ENCODE measurements around the gene GINS2.

Gene GINS2

DNA sequence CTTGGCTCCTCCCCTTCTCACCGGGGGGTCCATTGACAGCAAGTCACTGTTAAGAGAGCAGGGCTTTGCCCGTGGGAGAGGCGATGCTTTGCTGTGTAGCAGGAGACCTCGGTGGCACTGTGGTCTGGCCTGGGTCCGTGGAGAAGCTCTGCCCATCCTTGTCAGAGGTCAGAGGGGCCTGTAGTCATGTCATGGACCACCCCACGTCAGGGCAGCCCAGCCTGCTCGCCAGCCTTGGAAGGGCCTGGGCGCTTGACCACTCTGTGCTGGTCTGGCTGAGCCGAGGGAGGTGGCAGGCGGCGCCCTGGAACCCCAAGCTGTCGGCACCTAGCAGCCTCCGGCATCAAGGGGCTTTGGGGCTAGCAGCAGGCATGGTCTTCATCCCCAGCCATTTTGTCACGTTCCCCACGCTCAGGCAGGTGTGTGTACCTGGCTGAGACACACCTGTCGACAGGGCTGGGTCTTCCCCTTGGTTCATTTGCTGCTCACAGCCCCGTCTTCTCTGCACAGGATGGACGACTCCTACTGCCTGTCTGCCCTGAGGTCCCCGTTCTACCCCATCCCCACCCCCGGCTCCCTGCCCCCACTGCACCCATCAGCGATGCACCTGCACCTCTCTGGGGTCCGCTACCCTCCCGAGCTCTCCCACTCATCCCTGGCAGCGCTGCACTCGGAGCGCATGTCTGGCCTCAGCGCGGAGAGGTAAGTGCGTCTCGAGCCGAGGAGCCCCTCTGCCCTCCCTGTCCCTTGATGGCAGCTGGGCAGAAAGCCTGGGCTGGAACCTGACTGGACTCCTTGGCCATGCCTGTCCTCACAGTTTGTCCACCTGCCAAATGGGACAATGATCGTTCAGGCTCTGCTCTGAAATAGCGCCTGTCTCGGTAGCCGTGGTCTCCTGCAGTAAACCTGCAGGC lies 33.3 kb downstream of the GINS2 start:
- no peak for DNase-seq (ENCODE audit: extremely low read depth in 1 of 2, low read depth in 1 of 2)

- DNase-seq (ENCODE audit: extremely low read depth in 1 of 2, low read depth in 1 of 2) = no peak
Observed at GRCh38 chr16:85654251-85655095, 34.3 kb downstream of the GINS2 start.

DNA sequence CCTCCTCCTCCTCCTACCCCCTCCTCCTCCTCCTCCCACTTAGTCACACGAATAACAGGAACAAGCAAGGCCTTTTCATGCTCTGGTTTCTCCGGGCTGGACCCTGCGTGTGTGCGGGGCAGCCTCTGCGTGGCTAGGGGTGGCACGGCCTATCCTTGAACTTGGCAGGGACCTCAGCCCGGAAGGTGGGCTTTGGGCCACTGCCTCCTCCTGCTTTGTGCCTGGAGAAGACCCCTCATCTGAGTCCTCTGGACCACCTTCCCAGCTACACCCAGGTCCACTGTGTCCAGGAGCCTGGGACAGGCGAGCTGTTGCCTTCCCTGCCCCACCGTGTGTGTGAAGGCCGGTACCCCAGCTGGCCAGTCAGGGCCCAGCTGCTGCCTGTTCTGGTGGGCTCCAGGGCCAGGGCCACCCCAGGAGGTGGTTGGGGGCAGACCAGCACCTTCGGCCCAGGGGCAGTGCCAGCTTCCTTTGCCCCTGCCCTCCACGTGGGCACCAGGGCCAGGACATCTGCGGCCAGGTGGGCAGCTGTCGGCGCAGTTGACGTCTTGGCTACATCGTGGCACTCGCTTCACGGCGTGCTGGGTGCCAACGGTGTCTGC lies 35.4 kb downstream of the GINS2 start:
- no peak for DNase-seq (ENCODE audit: extremely low read depth in 1 of 2, low read depth in 1 of 2)

DNA sequence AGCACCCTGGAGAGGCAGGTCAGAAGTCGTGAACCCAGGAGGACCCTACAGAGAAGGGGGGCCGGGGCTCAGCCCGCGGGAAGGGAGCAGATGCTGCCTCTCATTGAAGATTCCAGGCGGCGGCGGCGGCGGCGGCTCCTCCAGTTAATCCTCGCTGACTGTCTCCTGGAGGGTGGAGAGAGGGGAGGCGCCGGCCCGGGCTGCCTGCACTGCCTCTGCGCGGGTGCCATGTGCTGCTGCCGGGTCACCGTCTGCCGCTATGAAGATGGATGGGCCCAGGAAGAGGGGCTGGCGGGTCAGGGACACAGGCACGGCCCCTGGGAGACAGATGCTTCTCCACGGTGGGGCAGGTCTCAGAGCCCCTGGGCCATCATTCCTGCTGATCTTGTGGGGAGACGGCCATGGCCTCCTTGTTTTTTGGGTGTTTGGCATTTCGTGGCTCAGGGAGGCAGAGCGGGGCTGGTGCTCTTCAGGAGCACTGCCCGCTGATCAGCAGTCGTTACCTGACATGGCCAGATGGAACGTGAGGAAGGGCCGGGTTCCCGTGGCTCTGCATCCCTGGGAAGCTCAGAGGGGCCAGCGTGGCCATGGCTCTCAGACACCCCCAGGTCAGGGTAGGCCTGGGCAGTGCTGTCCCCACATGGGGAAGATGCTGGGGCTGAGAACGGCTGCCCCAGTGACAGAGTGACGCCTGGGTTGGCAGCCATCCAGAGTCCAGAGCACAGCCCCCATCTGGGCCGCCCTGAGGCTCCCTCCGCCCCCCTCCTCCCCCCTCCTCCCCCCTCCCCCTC lies 36.1 kb downstream of the GINS2 start:
- no peak for DNase-seq (ENCODE audit: extremely low read depth in 1 of 2, low read depth in 1 of 2)

GRCh38 chr16:85651629-85652430 lies 36.9 kb downstream of the GINS2 start:
- no peak for DNase-seq (ENCODE audit: extremely low read depth in 1 of 2, low read depth in 1 of 2)

DNA sequence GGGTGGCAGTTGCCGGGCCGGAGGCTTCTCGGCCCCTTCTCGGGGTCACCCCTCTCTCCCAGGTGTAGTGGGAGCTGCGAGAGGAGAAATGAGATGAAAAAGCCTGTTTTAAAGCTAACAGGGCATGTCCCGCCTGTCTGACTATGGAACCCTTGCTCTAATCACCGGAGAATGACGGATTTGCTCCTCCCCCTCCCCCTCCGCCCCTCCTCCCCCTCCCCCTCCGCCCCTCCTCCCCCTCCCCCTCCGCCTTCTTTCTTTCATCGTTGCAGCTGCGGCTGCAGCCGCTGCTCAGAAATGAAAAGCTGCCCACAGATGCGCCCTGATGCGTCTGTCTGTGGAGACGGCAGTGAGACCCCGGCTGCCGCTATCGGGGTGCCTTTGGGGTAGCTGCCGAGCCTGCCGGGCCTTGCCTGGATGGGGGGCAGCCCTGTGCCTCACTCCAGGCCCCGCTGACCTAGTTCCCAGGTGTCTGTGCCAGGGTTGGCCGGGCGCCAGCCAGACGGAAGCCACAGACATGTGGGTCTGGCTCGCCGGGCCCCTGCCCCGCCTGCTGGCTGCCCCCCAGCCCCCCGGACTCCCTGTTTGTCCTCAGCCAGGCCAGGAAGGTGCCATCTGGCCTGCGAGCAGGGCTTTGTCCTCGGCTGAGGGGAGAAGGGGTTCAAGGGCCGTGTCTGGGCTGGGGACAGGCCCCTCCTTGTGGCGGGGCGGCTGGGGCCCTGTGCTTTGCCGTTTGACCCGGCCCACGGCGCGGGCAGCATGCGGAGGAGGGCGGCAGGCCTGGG lies 37.7 kb downstream of the GINS2 start:
- DNase-seq (ENCODE audit: extremely low read depth in 1 of 2, low read depth in 1 of 2) = no peak

GRCh38 chr16:85650135-85650843 lies 38.5 kb downstream of the GINS2 start:
- DNase-seq (ENCODE audit: extremely low read depth in 1 of 2, low read depth in 1 of 2) = no peak

DNA sequence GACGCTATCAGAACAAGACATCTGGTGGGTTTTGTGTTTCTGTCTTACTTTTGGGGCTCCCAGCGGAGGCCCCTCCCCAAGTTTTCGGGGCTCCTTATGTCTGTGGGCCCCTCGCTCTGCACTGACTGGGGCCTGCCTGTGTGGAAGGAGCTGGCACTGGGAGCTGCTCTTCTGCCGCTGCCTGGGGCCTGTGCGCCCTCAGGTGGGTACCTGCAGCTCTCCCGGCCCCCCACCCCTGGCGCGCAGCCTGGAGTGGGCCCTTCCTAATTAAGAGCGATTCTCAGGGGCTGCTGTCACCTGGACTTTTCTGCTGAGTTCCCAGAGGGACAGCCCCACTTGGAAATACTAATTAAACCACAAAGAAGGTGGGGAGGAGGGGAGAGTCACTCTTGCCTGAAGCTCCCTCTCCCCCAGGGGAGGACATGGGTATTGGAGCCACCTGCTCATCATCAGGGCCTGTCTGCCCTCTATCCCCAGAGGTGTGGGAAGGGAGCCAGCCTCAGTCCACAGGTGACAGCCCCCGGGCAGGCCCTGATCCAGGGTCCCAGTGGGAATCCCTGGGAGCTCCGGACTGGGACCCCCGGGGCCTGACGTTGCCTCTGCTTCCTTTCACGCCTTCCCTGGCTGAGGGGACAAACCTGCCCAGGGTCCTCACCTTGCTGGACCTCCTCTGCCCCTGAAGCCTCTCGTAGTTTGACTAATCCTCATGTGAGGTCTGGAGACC lies 39.2 kb downstream of the GINS2 start:
- no peak for DNase-seq (ENCODE audit: extremely low read depth in 1 of 2, low read depth in 1 of 2)

- DNase-seq (ENCODE audit: extremely low read depth in 1 of 2, low read depth in 1 of 2) = no peak
Observed at GRCh38 chr16:85648805-85649204, 39.9 kb downstream of the GINS2 start.

- DNase-seq (ENCODE audit: extremely low read depth in 1 of 2, low read depth in 1 of 2) = no peak
Observed at GRCh38 chr16:85648070-85648714, 40.6 kb downstream of the GINS2 start.

DNA sequence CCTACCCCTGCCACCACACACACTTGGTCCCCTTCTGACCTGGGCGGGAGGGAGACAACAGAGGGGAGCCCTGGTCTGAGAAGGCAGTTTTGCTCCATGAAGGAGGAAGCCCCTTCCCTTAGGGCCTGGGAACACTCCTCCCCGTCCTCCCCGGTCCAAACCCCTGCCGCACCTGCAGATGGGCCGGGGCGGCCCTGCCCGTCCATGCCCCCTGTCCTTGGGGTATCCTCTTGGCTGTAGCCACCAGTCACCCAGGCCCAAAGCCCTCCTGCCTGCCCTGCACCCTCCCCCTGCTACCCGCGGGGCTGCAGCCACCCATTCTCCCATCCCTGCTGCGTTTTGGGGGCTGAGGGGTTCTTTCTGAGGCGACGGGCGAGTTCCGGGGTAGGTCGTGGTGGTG lies 41.8 kb downstream of the GINS2 start:
- no peak for DNase-seq (ENCODE audit: extremely low read depth in 1 of 2, low read depth in 1 of 2)

DNA sequence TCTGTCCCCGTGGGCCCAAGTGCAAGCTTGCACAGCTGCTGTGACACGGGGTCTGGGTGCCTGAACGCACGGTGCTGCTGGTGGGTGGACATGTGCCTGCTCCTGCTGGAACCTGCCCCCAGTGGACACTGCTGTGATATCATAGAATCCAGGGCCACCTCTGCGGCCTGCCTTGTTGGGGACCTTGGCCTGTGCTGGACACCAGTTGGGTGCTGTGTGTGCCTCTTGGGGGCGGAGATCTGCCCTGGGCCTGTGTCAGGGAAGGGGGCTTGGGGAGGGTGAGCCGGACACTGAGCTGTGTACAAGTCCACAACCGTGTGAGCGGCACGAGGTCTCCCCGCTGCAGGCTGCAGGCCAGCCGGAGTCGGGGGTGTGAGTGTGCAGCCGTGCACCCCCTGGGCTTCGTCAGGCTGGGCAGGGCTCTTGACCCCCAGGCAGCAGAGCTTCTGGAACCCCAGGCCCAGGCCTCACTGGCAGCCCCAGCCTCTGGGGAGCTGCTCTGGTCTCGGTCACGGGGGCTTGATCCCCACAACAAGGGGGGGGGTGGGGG lies 42.3 kb downstream of the GINS2 start:
- no peak for DNase-seq (ENCODE audit: extremely low read depth in 1 of 2, low read depth in 1 of 2)

DNA sequence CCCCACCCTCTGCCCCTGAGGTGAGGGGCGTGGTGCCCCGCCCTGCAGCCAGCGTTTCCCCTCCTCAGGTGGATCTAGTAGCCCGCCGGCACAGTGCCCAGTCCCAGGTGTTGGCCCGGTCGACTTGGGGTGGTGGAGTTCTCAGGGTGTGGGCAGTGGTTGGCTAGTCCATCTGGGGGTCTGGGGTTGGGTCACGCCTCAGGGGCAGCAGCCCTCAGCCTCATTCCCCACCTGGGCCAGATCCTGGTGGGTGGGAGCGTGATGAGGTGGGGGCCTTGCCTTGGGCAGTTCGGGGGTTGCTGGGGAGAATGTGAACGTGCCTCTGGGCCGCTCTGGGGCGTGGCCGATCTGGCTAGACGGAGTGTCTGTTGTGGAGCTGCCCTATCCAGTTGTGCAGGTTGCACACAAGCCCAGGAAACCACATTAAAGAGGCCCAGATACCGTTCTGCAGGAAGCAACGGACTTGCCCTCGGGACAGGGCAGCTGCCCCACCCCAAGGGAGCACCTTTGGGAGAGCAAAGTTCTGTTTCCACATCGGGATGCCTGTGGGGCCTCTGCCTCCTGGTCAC lies 43.6 kb downstream of the GINS2 start:
- DNase-seq (ENCODE audit: extremely low read depth in 1 of 2, low read depth in 1 of 2) = no peak

GRCh38 chr16:85644093-85644712 lies 44.6 kb downstream of the GINS2 start:
- no peak for DNase-seq (ENCODE audit: extremely low read depth in 1 of 2, low read depth in 1 of 2)

DNA sequence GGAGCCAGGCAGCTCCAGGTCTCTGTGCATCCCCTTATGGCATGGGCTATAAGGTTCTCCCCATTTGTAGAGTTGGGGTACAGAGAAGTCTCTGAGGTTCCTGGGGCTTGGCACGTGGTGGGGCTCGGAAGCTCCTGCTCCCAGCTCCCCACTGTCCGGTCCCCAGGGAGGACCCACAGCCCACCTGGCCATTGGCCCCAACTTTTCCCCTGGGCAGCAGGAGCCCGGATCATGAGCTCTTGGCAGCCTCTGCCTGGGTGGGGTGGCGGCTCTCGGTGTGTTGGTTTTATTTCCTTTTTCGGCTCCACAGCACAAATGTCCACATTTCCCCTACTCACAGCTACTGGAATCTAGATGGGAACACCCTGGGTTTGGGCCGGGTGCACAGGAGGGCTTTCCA lies 45.1 kb downstream of the GINS2 start:
- no peak for DNase-seq (ENCODE audit: extremely low read depth in 1 of 2, low read depth in 1 of 2)

GRCh38 chr16:85642762-85643358 lies 45.9 kb downstream of the GINS2 start:
- DNase-seq (ENCODE audit: extremely low read depth in 1 of 2, low read depth in 1 of 2) = no peak
